HFF-Myc (cell line): Measurements from ENCODE around the gene ZNF516.

ENCODE experiments used
- DNase-seq: peaks from one replicate; pipeline ENCODE4 v3.0.0-alpha.2; 2011; ENCODE audit warnings: low read depth; ENCODE audit errors: extremely low read depth
- H3K4me3 ChIP-seq: replicated peaks from 2 replicates; pipeline ENCODE4 v1.5.1; 2011; ENCODE audit warnings: low read depth, mild to moderate bottlenecking, control low read depth, low read length
- CTCF ChIP-seq: IDR thresholded peaks from 2 replicates; pipeline ENCODE4 v1.5.1; 2012; ENCODE audit warnings: mild to moderate bottlenecking, low read depth, low read length, control low read depth; ENCODE audit errors: missing control alignments

ZNF516 gene

GRCh38 chr18:76507830-76508385 is 12.9 kb upstream of the ZNF516 start:
- TF ChIP-seq CTCF = no peak
- DNase-seq = no peak
- no peak overlapping the region for H3K4me3 ChIP-seq

- TF ChIP-seq CTCF = no peak
- H3K4me3 ChIP-seq = no peak overlapping the region
- DNase-seq = no peak
Measured at GRCh38 chr18:76506974-76507764, 12.1 kb upstream of the ZNF516 start.

GRCh38 chr18:76506395-76506794 is 11.4 kb upstream of the ZNF516 start:
- H3K4me3 ChIP-seq = no peak overlapping the region
- TF ChIP-seq CTCF = no peak
- DNase-seq = no peak

- DNase-seq = no peak
- H3K4me3 ChIP-seq = no peak overlapping the region
- no peak for TF ChIP-seq CTCF
Measured at GRCh38 chr18:76505614-76506013, 10.6 kb upstream of the ZNF516 start.

GRCh38 chr18:76504749-76505148 is 9.7 kb upstream of the ZNF516 start:
- no peak for DNase-seq
- H3K4me3 ChIP-seq = no peak overlapping the region
- TF ChIP-seq CTCF = no peak

GRCh38 chr18:76503649-76504386 is 8.8 kb upstream of the ZNF516 start:
- H3K4me3 ChIP-seq = no peak overlapping the region
- TF ChIP-seq CTCF = no peak
- DNase-seq = no peak
